ENCODE results near the gene COQ4.

COQ4 gene

GRCh38 chr9:128349125-128349524, 26.5 kb downstream of the COQ4 start:
- DNase-seq (ENCODE audit: low read depth) = no peak
- Histone ChIP-seq H3K4me1 (ENCODE audit: control insufficient read depth, insufficient read depth, low read length) (no peaks in the 10 kb centered on the region), H3K27me3 (replicated peaks; ENCODE audit: control insufficient read depth, insufficient read depth, low read length) (no peaks in the 10 kb centered on the region), H3K36me3 (ENCODE audit: control insufficient read depth, insufficient read depth, low read length, severe bottlenecking) (peaks cover 62% of the 10 kb centered on the region), H3K9me3 (ENCODE audit: control insufficient read depth, low read length) (no peaks in the 10 kb centered on the region), H3K4me3 (ENCODE audit: low read length) (no peak overlapping the region), H3K9ac (ENCODE audit: low read length) (no peak overlapping the region)

GRCh38 chr9:128349772-128350171, 27.1 kb downstream of the COQ4 start:
- no peaks in the 10 kb centered on the region for H3K9me3 ChIP-seq (ENCODE audit: control insufficient read depth, low read length)
- H3K4me1 ChIP-seq (ENCODE audit: control insufficient read depth, insufficient read depth, low read length) = no peaks in the 10 kb centered on the region
- H3K4me3 ChIP-seq (ENCODE audit: low read length) = no peak overlapping the region
- H3K36me3 ChIP-seq (ENCODE audit: control insufficient read depth, insufficient read depth, low read length, severe bottlenecking) = peaks cover 55% of the 10 kb centered on the region
- no peak overlapping the region for H3K9ac ChIP-seq (ENCODE audit: low read length)
- DNase-seq (ENCODE audit: low read depth) = no peak
- H3K27me3 ChIP-seq (replicated peaks; ENCODE audit: control insufficient read depth, insufficient read depth, low read length) = no peaks in the 10 kb centered on the region

- no peak for DNase-seq (ENCODE audit: low read depth)
- peaks cover 29% of the 10 kb centered on the region for H3K36me3 ChIP-seq (ENCODE audit: control insufficient read depth, insufficient read depth, low read length, severe bottlenecking)
- H3K9me3 ChIP-seq (ENCODE audit: control insufficient read depth, low read length) = no peaks in the 10 kb centered on the region
- no peak overlapping the region for H3K9ac ChIP-seq (ENCODE audit: low read length)
- no peak overlapping the region for H3K4me3 ChIP-seq (ENCODE audit: low read length)
- no peaks in the 10 kb centered on the region for H3K4me1 ChIP-seq (ENCODE audit: control insufficient read depth, insufficient read depth, low read length)
- H3K27me3 ChIP-seq (replicated peaks; ENCODE audit: control insufficient read depth, insufficient read depth, low read length) = no peaks in the 10 kb centered on the region
Measured at GRCh38 chr9:128355451-128355850, 32.8 kb downstream of the COQ4 start.

GRCh38 chr9:128358090-128358489, 35.5 kb downstream of the COQ4 start:
- Histone ChIP-seq H3K36me3 (ENCODE audit: control insufficient read depth, insufficient read depth, low read length, severe bottlenecking) (peaks cover 19% of the 10 kb centered on the region), H3K27me3 (replicated peaks; ENCODE audit: control insufficient read depth, insufficient read depth, low read length) (no peaks in the 10 kb centered on the region), H3K9ac (ENCODE audit: low read length) (no peak overlapping the region), H3K4me1 (ENCODE audit: control insufficient read depth, insufficient read depth, low read length) (peaks cover 8% of the 10 kb centered on the region), H3K9me3 (ENCODE audit: control insufficient read depth, low read length) (no peaks in the 10 kb centered on the region), H3K4me3 (ENCODE audit: low read length) (no peak overlapping the region)
- DNase-seq (ENCODE audit: low read depth) = no peak

GRCh38 chr9:128358861-128359260, 36.2 kb downstream of the COQ4 start:
- H3K4me3 ChIP-seq (ENCODE audit: low read length) = no peak overlapping the region
- no peaks in the 10 kb centered on the region for H3K27me3 ChIP-seq (replicated peaks; ENCODE audit: control insufficient read depth, insufficient read depth, low read length)
- no peak for DNase-seq (ENCODE audit: low read depth)
- H3K4me1 ChIP-seq (ENCODE audit: control insufficient read depth, insufficient read depth, low read length) = peaks cover 8% of the 10 kb centered on the region
- peaks cover 19% of the 10 kb centered on the region for H3K36me3 ChIP-seq (ENCODE audit: control insufficient read depth, insufficient read depth, low read length, severe bottlenecking)
- H3K9me3 ChIP-seq (ENCODE audit: control insufficient read depth, low read length) = no peaks in the 10 kb centered on the region
- H3K9ac ChIP-seq (ENCODE audit: low read length) = no peak overlapping the region

- Histone ChIP-seq H3K27me3 (replicated peaks; ENCODE audit: control insufficient read depth, insufficient read depth, low read length) (no peaks in the 10 kb centered on the region), H3K4me3 (ENCODE audit: low read length) (no peak overlapping the region), H3K9me3 (ENCODE audit: control insufficient read depth, low read length) (no peaks in the 10 kb centered on the region), H3K36me3 (ENCODE audit: control insufficient read depth, insufficient read depth, low read length, severe bottlenecking) (peaks cover 10% of the 10 kb centered on the region), H3K9ac (ENCODE audit: low read length) (peak overlapping the region; percentile 11), H3K4me1 (ENCODE audit: control insufficient read depth, insufficient read depth, low read length) (peaks cover 17% of the 10 kb centered on the region)
- DNase-seq (ENCODE audit: low read depth) = no peak
Measured at GRCh38 chr9:128360826-128361225, 38.2 kb downstream of the COQ4 start.

GRCh38 chr9:128361296-128361985, 38.8 kb downstream of the COQ4 start:
- no peak for DNase-seq (ENCODE audit: low read depth)
- no peaks in the 10 kb centered on the region for H3K27me3 ChIP-seq (replicated peaks; ENCODE audit: control insufficient read depth, insufficient read depth, low read length)
- peaks cover 5% of the 10 kb centered on the region for H3K36me3 ChIP-seq (ENCODE audit: control insufficient read depth, insufficient read depth, low read length, severe bottlenecking)
- H3K4me1 ChIP-seq (ENCODE audit: control insufficient read depth, insufficient read depth, low read length) = peaks cover 17% of the 10 kb centered on the region
- H3K9ac ChIP-seq (ENCODE audit: low read length) = peak overlapping the region; percentile 63
- H3K4me3 ChIP-seq (ENCODE audit: low read length) = peak overlapping the region; percentile 66
- no peaks in the 10 kb centered on the region for H3K9me3 ChIP-seq (ENCODE audit: control insufficient read depth, low read length)

GRCh38 chr9:128361986-128362646, 39.5 kb downstream of the COQ4 start:
- Histone ChIP-seq H3K36me3 (ENCODE audit: control insufficient read depth, insufficient read depth, low read length, severe bottlenecking) (peaks cover 5% of the 10 kb centered on the region), H3K4me1 (ENCODE audit: control insufficient read depth, insufficient read depth, low read length) (peaks cover 17% of the 10 kb centered on the region), H3K9me3 (ENCODE audit: control insufficient read depth, low read length) (no peaks in the 10 kb centered on the region), H3K4me3 (ENCODE audit: low read length) (peak overlapping the region; percentile 66), H3K9ac (ENCODE audit: low read length) (peak overlapping the region; percentile 63), H3K27me3 (replicated peaks; ENCODE audit: control insufficient read depth, insufficient read depth, low read length) (no peaks in the 10 kb centered on the region)
- DNase-seq (ENCODE audit: low read depth) = peak; percentile 95

- no peak for DNase-seq (ENCODE audit: low read depth)
- Histone ChIP-seq H3K36me3 (ENCODE audit: control insufficient read depth, insufficient read depth, low read length, severe bottlenecking) (no peaks in the 10 kb centered on the region), H3K4me1 (ENCODE audit: control insufficient read depth, insufficient read depth, low read length) (peaks cover 17% of the 10 kb centered on the region), H3K27me3 (replicated peaks; ENCODE audit: control insufficient read depth, insufficient read depth, low read length) (no peaks in the 10 kb centered on the region), H3K9me3 (ENCODE audit: control insufficient read depth, low read length) (no peaks in the 10 kb centered on the region), H3K9ac (ENCODE audit: low read length) (peak overlapping the region; percentile 63), H3K4me3 (ENCODE audit: low read length) (no peak overlapping the region)
Measured at GRCh38 chr9:128362774-128363173, 40.1 kb downstream of the COQ4 start.

GRCh38 chr9:128365525-128365924, 42.9 kb downstream of the COQ4 start:
- Histone ChIP-seq H3K4me3 (ENCODE audit: low read length) (peak overlapping the region; percentile 52), H3K27me3 (replicated peaks; ENCODE audit: control insufficient read depth, insufficient read depth, low read length) (no peaks in the 10 kb centered on the region), H3K4me1 (ENCODE audit: control insufficient read depth, insufficient read depth, low read length) (peaks cover 21% of the 10 kb centered on the region), H3K9me3 (ENCODE audit: control insufficient read depth, low read length) (no peaks in the 10 kb centered on the region), H3K9ac (ENCODE audit: low read length) (peak overlapping the region; percentile 70), H3K36me3 (ENCODE audit: control insufficient read depth, insufficient read depth, low read length, severe bottlenecking) (no peaks in the 10 kb centered on the region)
- no peak for DNase-seq (ENCODE audit: low read depth)

- Histone ChIP-seq H3K4me1 (ENCODE audit: control insufficient read depth, insufficient read depth, low read length) (peaks cover 34% of the 10 kb centered on the region), H3K9ac (ENCODE audit: low read length) (no peak overlapping the region), H3K27me3 (replicated peaks; ENCODE audit: control insufficient read depth, insufficient read depth, low read length) (no peaks in the 10 kb centered on the region), H3K36me3 (ENCODE audit: control insufficient read depth, insufficient read depth, low read length, severe bottlenecking) (peaks cover 5% of the 10 kb centered on the region), H3K4me3 (ENCODE audit: low read length) (no peak overlapping the region), H3K9me3 (ENCODE audit: control insufficient read depth, low read length) (no peaks in the 10 kb centered on the region)
- no peak for DNase-seq (ENCODE audit: low read depth)
Measured at GRCh38 chr9:128369024-128369706, 46.5 kb downstream of the COQ4 start.

Measured in adipocyte (in vitro differentiated cells).